Lung microvascular endothelial cell (primary cell): ENCODE results near the gene CDK5RAP2. TPM values are rescaled to one million over a fixed set of nuclear protein-coding genes. Genes with fewer than 3 reads are reported as not detected.

ENCODE experiments used
- DNase-seq, 2 donors: peaks; one replicate each; pipeline versions ENCODE4 v3.0.0 to v3.0.0-alpha.2; 2010; ENCODE audit warnings: low read depth in 2 of 2
- total RNA-seq: library from RNA; depleted of rRNA; stranded (reverse); fragments of >200 nt; gene quantifications from 2 replicates; pipeline ENCODE4 v1.2.1, GENCODE V29; 2014

CDK5RAP2 gene
- total RNA-seq = 13.1 and 15.9 TPM in 2 replicates

GRCh38 chr9:120580051-120580896, at the start of gene CDK5RAP2:
CDK5RAP2 (minus strand) TSS chr9:120580167; CDS start chr9:120579978, 189 bp downstream.
- DNase-seq = peak; percentile 98

- DNase-seq = peak in 1 of 2 donors; percentile 46
These were observed 49.0 kb upstream of the CDK5RAP2 start for GRCh38 chr9:120628925-120629497.

- no peak for DNase-seq
These were observed 48.4 kb upstream of the CDK5RAP2 start for GRCh38 chr9:120628207-120628924.

GRCh38 chr9:120627073-120627472, 47.1 kb upstream of the CDK5RAP2 start:
- DNase-seq = no peak

- peak in 1 of 2 donors; percentile 5 for DNase-seq
These were observed 46.5 kb upstream of the CDK5RAP2 start for GRCh38 chr9:120626512-120626911.

- DNase-seq = peak in 1 of 2 donors; percentile 17
These were observed 45.3 kb upstream of the CDK5RAP2 start for GRCh38 chr9:120625222-120625621.

GRCh38 chr9:120622790-120623189, 42.8 kb upstream of the CDK5RAP2 start:
- DNase-seq = no peak

- DNase-seq = no peak
These were observed 42.0 kb upstream of the CDK5RAP2 start for GRCh38 chr9:120621941-120622340.

- peak; percentile 77 to 85 for DNase-seq
These were observed 40.0 kb upstream of the CDK5RAP2 start for GRCh38 chr9:120619751-120620655.

GRCh38 chr9:120616966-120617935, 37.3 kb upstream of the CDK5RAP2 start:
- no peak for DNase-seq

- no peak for DNase-seq
These were observed 32.3 kb upstream of the CDK5RAP2 start for GRCh38 chr9:120612218-120612617.

- no peak for DNase-seq
These were observed 31.7 kb upstream of the CDK5RAP2 start for GRCh38 chr9:120611690-120612068.

GRCh38 chr9:120610975-120611689, 31.2 kb upstream of the CDK5RAP2 start:
- DNase-seq = peak in 1 of 2 donors; percentile 11

GRCh38 chr9:120609636-120610035, 29.7 kb upstream of the CDK5RAP2 start:
- no peak for DNase-seq

- DNase-seq = peak in 1 of 2 donors; percentile 11
These were observed 28.5 kb upstream of the CDK5RAP2 start for GRCh38 chr9:120608421-120608820.

GRCh38 chr9:120603591-120603990, 23.6 kb upstream of the CDK5RAP2 start:
- DNase-seq = no peak

GRCh38 chr9:120603010-120603409, 23.0 kb upstream of the CDK5RAP2 start:
- DNase-seq = no peak

GRCh38 chr9:120593955-120594277, 13.9 kb upstream of the CDK5RAP2 start:
- no peak for DNase-seq

- no peak for DNase-seq
These were observed 13.4 kb upstream of the CDK5RAP2 start for GRCh38 chr9:120593250-120593954.
